Activated T-helper 2 cell treated with anti-CD3 and anti-CD28 coated beads, Interferon-gamma antibody, Interleukin-2, Interleukin-4, amounts not matched to agents 10 μg/mL and 5 μg/mL and 100 μg/mL, durations not matched to agents 14 hours and 24 hours and 36 hours (primary cell): Measurements from ENCODE around the gene LPP. TPM values are rescaled to one million over a fixed set of nuclear protein-coding genes. Genes with fewer than 3 reads are reported as not detected.

ENCODE experiments used
- DNase-seq: peaks from one replicate; pipeline ENCODE4 v3.0.0; 2021; ENCODE audit warnings: low spot score
- H3K27ac Mint-ChIP-seq: one replicate; pipeline ENCODE4 v1.8.0; 2021; ENCODE audit warnings: mixed read lengths
- H3K27me3 Mint-ChIP-seq: one replicate; pipeline ENCODE4 v1.8.0; 2021; ENCODE audit warnings: low read depth, mixed read lengths
- H3K36me3 Mint-ChIP-seq: one replicate; pipeline ENCODE4 v1.8.0; 2021; ENCODE audit warnings: low read depth, mixed read lengths
- H3K4me1 Mint-ChIP-seq: one replicate; pipeline ENCODE4 v1.8.0; 2021; ENCODE audit warnings: low read depth, mixed read lengths
- H3K4me3 Mint-ChIP-seq: one replicate; pipeline ENCODE4 v1.8.0; 2021; ENCODE audit warnings: low read depth, mild to moderate bottlenecking, moderate library complexity, mixed read lengths
- H3K9me3 Mint-ChIP-seq: one replicate; pipeline ENCODE4 v1.8.0; 2021; ENCODE audit warnings: mixed read lengths
- intact Hi-C: fragments of 100-400 bp; cut with micrococcal nuclease; formaldehyde crosslinking; loops from one replicate; pipeline ENCODE4 v1.15.1; 2023
- total RNA-seq: library from RNA; stranded (reverse); gene quantifications from 2 replicates; pipeline ENCODE4 v1.2.3, GENCODE V29; 2022

Gene LPP
- total RNA-seq, 1 donor from 2014 or later, result 54.5 TPM

DNA sequence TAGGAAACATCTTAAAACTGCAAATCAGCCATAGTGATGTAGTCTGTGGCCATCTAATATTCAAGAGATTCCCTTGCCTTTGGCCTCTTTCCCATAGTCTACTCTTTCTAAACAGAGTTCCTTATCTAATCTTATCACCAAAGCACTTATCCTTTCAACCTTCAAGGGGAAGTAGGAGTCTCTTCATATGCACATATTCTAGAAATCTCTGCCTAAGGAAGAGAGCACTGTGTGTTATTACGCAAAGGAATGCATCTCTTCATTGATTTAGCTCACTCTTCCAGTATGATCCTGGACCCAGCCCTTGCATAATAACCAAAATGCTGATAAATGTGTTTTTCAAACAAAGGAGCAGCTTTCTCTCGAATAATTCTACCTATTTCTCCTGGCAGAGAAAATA lies 764.1 kb downstream of the LPP start:
- intact Hi-C loops, result loop anchor here (5.0 to 10.0 kb wide), 9 partner anchors 221 to 1116 kb away; partner anchors contain the start of gene LPP
- H3K9me3 Mint-ChIP-seq, result peaks cover 15% of the 10 kb centered on the region
- H3K27me3 Mint-ChIP-seq, result peaks cover 7% of the 10 kb centered on the region
- H3K36me3 Mint-ChIP-seq, result peaks cover 13% of the 10 kb centered on the region
- H3K27ac Mint-ChIP-seq, result no peak overlapping the region
- DNase-seq, result no peak
- H3K4me1 Mint-ChIP-seq, result peaks cover 42% of the 10 kb centered on the region
- H3K4me3 Mint-ChIP-seq, result no peak overlapping the region

DNA sequence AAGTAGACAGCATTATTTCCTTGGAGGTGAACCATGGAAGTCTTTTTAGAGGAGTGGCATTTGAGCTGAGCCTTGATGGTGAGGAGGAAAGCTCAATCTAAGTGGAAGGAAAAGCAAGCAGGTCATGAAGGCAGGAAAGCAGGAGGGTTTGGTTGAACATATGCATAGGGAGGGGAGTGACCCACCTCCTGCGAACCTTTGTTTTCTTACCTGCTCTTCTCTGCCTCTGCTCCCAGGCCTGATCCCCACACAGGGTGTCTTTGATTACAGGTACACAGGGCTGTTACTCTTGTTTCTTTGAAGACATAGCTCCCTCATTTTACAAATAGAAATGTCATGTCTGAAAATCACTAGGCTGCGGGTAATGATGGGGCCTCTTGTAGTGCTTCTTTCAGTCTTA lies 769.7 kb downstream of the LPP start:
- intact Hi-C loops, result no loop called here
- Mint-ChIP-seq H3K4me3 (no peak overlapping the region), H3K4me1 (no peaks in the 10 kb centered on the region), H3K27ac (no peak overlapping the region), H3K27me3 (peaks cover 12% of the 10 kb centered on the region), H3K9me3 (peaks cover 12% of the 10 kb centered on the region), H3K36me3 (peaks cover 11% of the 10 kb centered on the region)
- no peak for DNase-seq

DNA sequence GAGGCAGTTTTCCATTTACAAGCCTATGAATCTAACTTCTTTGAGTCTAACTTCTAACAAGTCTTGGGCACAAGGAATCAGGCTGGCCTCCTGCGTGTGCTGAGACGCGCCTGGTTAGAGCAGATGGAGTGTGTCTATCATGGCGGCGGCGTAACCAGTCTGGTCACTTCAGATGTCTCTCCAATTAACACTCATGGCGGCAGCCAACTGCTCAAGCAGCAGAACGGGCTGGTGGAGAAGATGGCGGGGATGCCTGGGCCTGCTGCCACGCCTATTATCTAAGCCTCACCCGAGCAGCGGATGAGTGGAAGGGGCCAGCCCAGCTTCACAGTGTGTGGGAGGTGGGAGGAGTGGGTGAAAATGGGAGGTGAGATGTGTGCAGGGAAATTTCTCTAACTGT lies 771.4 kb downstream of the LPP start:
- intact Hi-C loops, result no loop called here
- no peak overlapping the region for H3K27ac Mint-ChIP-seq

GRCh38 chr3:188926111-188926510 lies 772.2 kb downstream of the LPP start:
- Mint-ChIP-seq H3K4me1 (no peaks in the 10 kb centered on the region), H3K36me3 (no peaks in the 10 kb centered on the region), H3K27me3 (peaks cover 6% of the 10 kb centered on the region), H3K4me3 (no peak overlapping the region), H3K27ac (peak overlapping the region; percentile 13), H3K9me3 (no peaks in the 10 kb centered on the region)
- intact Hi-C loops, result no loop called here
- no peak for DNase-seq

More for the DNA sequence above, 771.4 kb downstream of the LPP start:
- H3K9me3 Mint-ChIP-seq, result peaks cover 5% of the 10 kb centered on the region
- no peak overlapping the region for H3K4me3 Mint-ChIP-seq
- peaks cover 6% of the 10 kb centered on the region for H3K27me3 Mint-ChIP-seq
- no peaks in the 10 kb centered on the region for H3K36me3 Mint-ChIP-seq
- no peaks in the 10 kb centered on the region for H3K4me1 Mint-ChIP-seq
- DNase-seq, result no peak

DNA sequence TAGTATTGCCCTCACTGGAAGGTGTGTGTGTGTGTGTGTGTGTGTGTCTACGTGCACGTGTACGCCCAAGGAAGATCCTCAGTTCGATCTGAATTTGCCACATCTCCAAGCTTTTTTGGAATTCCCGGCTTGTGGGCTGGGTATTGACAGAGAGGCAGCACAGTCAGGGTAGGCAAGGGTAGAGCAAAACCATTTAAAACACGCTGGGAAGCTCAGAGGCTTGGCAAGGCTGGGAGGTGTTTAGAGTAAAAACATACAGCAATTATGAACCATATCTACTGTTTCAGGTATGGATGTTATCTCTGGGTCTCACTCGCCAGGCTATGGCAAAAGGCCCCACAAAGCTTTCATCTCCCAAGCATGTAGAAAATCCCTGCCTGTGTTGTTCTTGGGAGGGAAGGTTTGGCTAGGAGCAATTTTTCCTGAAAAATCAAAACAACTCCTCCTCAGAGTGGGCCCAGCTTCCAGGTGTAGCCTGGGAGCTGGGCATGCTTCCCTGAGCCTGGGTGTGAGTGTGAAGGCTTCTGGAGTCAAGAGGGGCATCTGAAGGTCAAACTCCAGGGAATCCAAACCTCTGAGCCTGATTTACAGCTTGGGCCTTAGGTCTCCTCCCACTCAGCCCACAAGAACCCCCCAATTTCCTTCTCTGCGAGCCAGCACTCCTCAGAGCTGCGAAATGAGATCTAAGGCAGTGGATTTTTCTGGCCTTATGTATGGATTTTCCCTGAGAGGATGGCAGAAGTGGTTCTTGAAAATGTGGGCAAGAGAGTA lies 773.0 kb downstream of the LPP start:
- Mint-ChIP-seq H3K9me3 (no peaks in the 10 kb centered on the region), H3K27ac (no peak overlapping the region), H3K27me3 (peaks cover 6% of the 10 kb centered on the region), H3K4me1 (no peaks in the 10 kb centered on the region), H3K4me3 (no peak overlapping the region), H3K36me3 (no peaks in the 10 kb centered on the region)
- DNase-seq, result no peak
- intact Hi-C loops, result no loop called here

DNA sequence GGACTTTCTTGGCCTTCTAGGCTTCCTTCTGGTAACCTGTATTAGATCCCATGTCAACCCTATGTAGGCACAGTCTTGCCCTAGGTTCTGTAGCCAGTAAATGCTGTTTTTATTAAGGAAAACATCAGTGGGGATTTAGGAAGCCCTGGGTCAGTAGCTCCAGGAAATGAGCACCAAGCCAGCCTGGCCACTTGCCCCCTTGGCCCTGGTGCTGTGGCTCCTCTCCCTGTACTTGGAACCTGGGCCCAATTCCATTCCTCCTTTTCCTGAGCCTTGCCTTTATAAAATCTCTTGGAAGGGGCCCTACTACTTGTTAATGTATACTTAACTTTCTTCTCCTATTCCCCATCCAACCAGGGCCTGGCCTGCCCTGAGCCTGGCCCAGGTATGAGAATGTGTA lies 774.0 kb downstream of the LPP start:
- no peak for DNase-seq
- H3K27me3 Mint-ChIP-seq, result peaks cover 6% of the 10 kb centered on the region
- no peaks in the 10 kb centered on the region for H3K36me3 Mint-ChIP-seq
- intact Hi-C loops, result no loop called here
- no peak overlapping the region for H3K4me3 Mint-ChIP-seq
- no peaks in the 10 kb centered on the region for H3K9me3 Mint-ChIP-seq
- H3K27ac Mint-ChIP-seq, result no peak overlapping the region
- no peaks in the 10 kb centered on the region for H3K4me1 Mint-ChIP-seq

- no peak for DNase-seq
- no peak overlapping the region for H3K4me3 Mint-ChIP-seq
- peaks cover 6% of the 10 kb centered on the region for H3K27me3 Mint-ChIP-seq
- no peaks in the 10 kb centered on the region for H3K9me3 Mint-ChIP-seq
- H3K36me3 Mint-ChIP-seq, result no peaks in the 10 kb centered on the region
- no peak overlapping the region for H3K27ac Mint-ChIP-seq
- H3K4me1 Mint-ChIP-seq, result no peaks in the 10 kb centered on the region
- intact Hi-C loops, result no loop called here
These were observed 775.2 kb downstream of the LPP start for GRCh38 chr3:188929137-188929536.

- intact Hi-C loops, result no loop called here
- no peak for DNase-seq
- Mint-ChIP-seq H3K4me1 (no peaks in the 10 kb centered on the region), H3K9me3 (no peaks in the 10 kb centered on the region), H3K36me3 (no peaks in the 10 kb centered on the region), H3K27me3 (peaks cover 2% of the 10 kb centered on the region), H3K4me3 (no peak overlapping the region), H3K27ac (no peak overlapping the region)
These were observed 777.1 kb downstream of the LPP start for GRCh38 chr3:188931036-188931435.

DNA sequence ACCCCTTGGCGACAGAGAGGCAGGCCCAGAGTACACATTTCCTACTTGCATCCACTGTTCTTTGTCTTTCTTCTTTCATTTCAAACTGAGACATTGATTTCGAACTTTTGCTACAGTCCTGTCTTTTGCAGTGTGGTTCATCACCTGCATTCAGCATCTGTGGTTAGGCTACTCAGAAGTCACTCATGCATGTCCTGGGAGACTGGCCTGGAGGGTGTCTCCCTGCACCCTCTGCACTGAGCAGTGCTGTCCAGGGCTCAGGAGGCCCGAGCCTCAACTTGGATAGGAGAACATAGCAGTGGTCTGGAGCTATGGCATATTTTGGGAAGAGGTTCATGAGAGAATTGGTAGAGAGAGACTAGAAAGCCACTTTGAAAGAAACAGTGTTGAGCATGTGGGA lies 777.6 kb downstream of the LPP start:
- H3K27ac Mint-ChIP-seq, result no peak overlapping the region
- H3K36me3 Mint-ChIP-seq, result no peaks in the 10 kb centered on the region
- no peaks in the 10 kb centered on the region for H3K27me3 Mint-ChIP-seq
- no peak for DNase-seq
- no peaks in the 10 kb centered on the region for H3K4me1 Mint-ChIP-seq
- no peaks in the 10 kb centered on the region for H3K9me3 Mint-ChIP-seq
- H3K4me3 Mint-ChIP-seq, result no peak overlapping the region
- intact Hi-C loops, result no loop called here

DNA sequence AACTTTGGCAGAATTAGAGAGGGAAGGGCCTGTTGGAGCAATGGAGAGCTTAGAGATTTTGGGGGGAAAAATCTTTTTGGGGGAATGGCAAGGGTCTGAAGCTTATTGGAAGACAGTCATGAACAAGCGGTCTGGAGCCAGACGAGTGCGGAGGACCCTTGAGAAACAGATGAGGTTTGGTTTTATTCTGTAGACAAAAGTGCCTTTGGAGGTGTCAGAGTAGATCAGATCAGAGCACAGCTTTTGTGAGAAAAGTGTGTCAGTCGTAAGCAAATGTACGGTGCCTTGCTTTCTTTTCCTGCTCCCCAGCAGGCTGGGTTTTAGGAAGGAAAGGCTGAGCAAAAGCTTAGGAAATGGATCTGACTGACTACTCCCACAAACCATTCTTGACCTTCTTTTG lies 781.0 kb downstream of the LPP start:
- DNase-seq, result no peak
- Mint-ChIP-seq H3K27ac (no peak overlapping the region), H3K36me3 (no peaks in the 10 kb centered on the region), H3K9me3 (no peaks in the 10 kb centered on the region), H3K4me1 (peaks cover 5% of the 10 kb centered on the region), H3K4me3 (no peak overlapping the region), H3K27me3 (peaks cover 10% of the 10 kb centered on the region)
- intact Hi-C loops, result no loop called here

DNA sequence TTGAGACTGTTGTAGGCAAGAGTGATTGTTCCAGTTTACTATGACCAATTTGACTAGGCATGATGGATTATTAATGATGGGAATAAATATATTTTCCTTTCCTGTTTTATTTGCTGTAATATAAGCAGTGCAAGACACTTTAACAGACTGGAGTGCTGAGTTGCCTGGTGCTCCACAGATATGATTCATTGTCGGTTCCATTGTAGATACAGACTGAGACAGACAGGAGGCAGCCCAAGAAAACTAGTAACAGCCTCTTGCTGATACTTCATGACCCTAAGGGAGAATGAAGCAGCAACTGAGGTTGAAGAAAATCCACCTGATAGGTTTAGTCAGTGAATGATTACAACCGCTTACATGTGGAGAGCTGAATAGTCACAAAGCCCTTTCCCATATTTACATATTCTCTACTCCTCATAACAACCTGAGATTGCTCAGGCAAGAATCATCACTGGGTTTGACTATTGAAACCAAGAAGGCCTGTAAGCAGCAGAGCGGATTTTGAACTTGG lies 782.7 kb downstream of the LPP start:
- Mint-ChIP-seq H3K36me3 (no peaks in the 10 kb centered on the region), H3K9me3 (no peaks in the 10 kb centered on the region), H3K27me3 (peaks cover 15% of the 10 kb centered on the region), H3K4me3 (no peak overlapping the region), H3K4me1 (peaks cover 5% of the 10 kb centered on the region), H3K27ac (no peak overlapping the region)
- intact Hi-C loops, result no loop called here
- no peak for DNase-seq

DNA sequence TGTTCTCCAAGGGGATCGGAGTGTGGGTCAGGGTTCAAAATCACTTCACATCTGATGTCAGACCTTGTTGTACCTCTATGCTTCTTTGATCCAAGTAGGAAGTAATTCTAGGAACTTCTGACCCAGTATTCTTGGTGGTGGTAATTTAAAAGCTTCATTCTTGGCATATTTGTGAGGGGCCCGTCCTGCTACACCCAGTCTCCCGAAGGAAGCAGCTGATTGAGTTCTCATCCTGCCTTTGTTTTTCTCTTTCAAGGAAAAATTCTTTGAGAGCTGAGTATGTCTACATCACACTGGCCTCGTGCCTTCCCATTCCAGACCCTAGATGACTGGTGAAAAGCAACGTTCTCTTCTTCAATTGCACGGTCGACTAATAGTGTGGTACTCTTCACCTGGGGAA lies 783.4 kb downstream of the LPP start:
- no peaks in the 10 kb centered on the region for H3K9me3 Mint-ChIP-seq
- no peak overlapping the region for H3K27ac Mint-ChIP-seq
- H3K4me3 Mint-ChIP-seq, result no peak overlapping the region
- H3K36me3 Mint-ChIP-seq, result no peaks in the 10 kb centered on the region
- H3K4me1 Mint-ChIP-seq, result peaks cover 5% of the 10 kb centered on the region
- DNase-seq, result no peak
- H3K27me3 Mint-ChIP-seq, result peaks cover 20% of the 10 kb centered on the region
- intact Hi-C loops, result no loop called here

GRCh38 chr3:188938999-188939398 lies 785.0 kb downstream of the LPP start:
- intact Hi-C loops, result no loop called here
- H3K27ac Mint-ChIP-seq, result no peak overlapping the region
- H3K36me3 Mint-ChIP-seq, result no peaks in the 10 kb centered on the region
- H3K4me3 Mint-ChIP-seq, result no peak overlapping the region
- H3K4me1 Mint-ChIP-seq, result peaks cover 5% of the 10 kb centered on the region
- DNase-seq, result no peak
- H3K9me3 Mint-ChIP-seq, result no peaks in the 10 kb centered on the region
- H3K27me3 Mint-ChIP-seq, result peaks cover 24% of the 10 kb centered on the region
